ENCODE results near the gene RBM44.

GRCh38 chr2:237758185-237758584 is 40.4 kb upstream of the RBM44 start:
- TF ChIP-seq CTCF (conservative IDR thresholded peaks at IDR 0.05 in 1 of 2, IDR thresholded peaks at IDR 0.05 in 1 of 2; ENCODE audit: low read depth in 1 of 2, low read length in 2 of 2): no peak
- TF ChIP-seq EZH2 (IDR thresholded peaks at IDR 0.05; ENCODE audit: low read length, missing control alignments): no peak

Measured in fibroblast of lung (primary cell).